HepG2 (cell line): ENCODE data around the gene SNX11. TPM values are rescaled to one million over a fixed set of nuclear protein-coding genes. Genes with fewer than 3 reads are reported as not detected.

Source experiments
- ARID3A ChIP-seq: IDR thresholded peaks from 2 replicates; pipeline ENCODE4 v1.6.1; 2012; ENCODE audit warnings: low read depth, low read length, improper control_type of control experiment
- CTCF ChIP-seq: sonication (generic); formaldehyde crosslinking; IDR thresholded peaks from 2 replicates; pipeline ENCODE4 v1.5.0; 2020; ENCODE audit warnings: mild to moderate bottlenecking, missing genetic modification reagents, moderate library complexity
- ERF ChIP-seq: IDR thresholded peaks from 2 replicates; pipeline ENCODE4 v1.6.1; 2018; ENCODE audit warnings: missing biosample characterization, missing genetic modification reagents
- ESRRA ChIP-seq: sonication (generic); formaldehyde crosslinking; IDR thresholded peaks from 2 replicates; pipeline ENCODE4 v1.5.1; 2020; ENCODE audit warnings: mild to moderate bottlenecking, low read depth, missing genetic modification reagents
- ETV5 ChIP-seq: IDR thresholded peaks from 2 replicates; pipeline ENCODE4 v1.6.1; 2018; ENCODE audit warnings: missing biosample characterization, missing genetic modification reagents, inconsistent platforms, borderline replicate concordance
- FIP1L1 ChIP-seq: fragments of 200-400 bp; formaldehyde crosslinking; IDR thresholded peaks from 2 replicates; pipeline ENCODE4 v1.6.1; 2018; ENCODE audit warnings: low read depth, mild to moderate bottlenecking, low read length, moderate library complexity, borderline replicate concordance; ENCODE audit not compliant: insufficient read depth
- FLYWCH1 ChIP-seq: sonication (generic); formaldehyde crosslinking; IDR thresholded peaks from 2 replicates; pipeline ENCODE4 v1.8.1; 2023; ENCODE audit warnings: mild to moderate bottlenecking, missing genetic modification reagents
- HIVEP1 ChIP-seq: sonication (generic); formaldehyde crosslinking; IDR thresholded peaks from 2 replicates; pipeline ENCODE4 v1.4.0; 2020; ENCODE audit warnings: mild to moderate bottlenecking, missing genetic modification reagents
- HNF4G ChIP-seq, 2 experiments: sonication (generic) in 1 of 2; formaldehyde crosslinking in 1 of 2; IDR thresholded peaks; 2 replicates each; pipeline versions ENCODE4 v1.4.0 to v1.6.1; 2011 to 2020; ENCODE audit warnings: borderline replicate concordance in 2 of 2, low read depth in 2 of 2, mild to moderate bottlenecking in 2 of 2, low read length in 1 of 2, missing genetic modification reagents in 1 of 2, moderate library complexity in 1 of 2
- HOXA5 ChIP-seq: sonication (generic); formaldehyde crosslinking; IDR thresholded peaks from 2 replicates; pipeline ENCODE4 v1.4.0; 2020; ENCODE audit warnings: missing genetic modification reagents
- KDM5A ChIP-seq: fragments of 200-600 bp; sonication (generic); IDR thresholded peaks from 2 replicates; pipeline ENCODE4 v1.7.0; 2018; ENCODE audit warnings: antibody characterized with exemption, mild to moderate bottlenecking, low read length, borderline replicate concordance
- KLF16 ChIP-seq, 2 experiments: sonication (generic) in 1 of 2; formaldehyde crosslinking in 1 of 2; IDR thresholded peaks; 2 replicates each; pipeline versions ENCODE4 v1.6.1 to v1.8.0; 2016 to 2023; ENCODE audit warnings: missing genetic modification reagents in 2 of 2, missing compliant biosample characterization in 1 of 2
- KMT2B ChIP-seq: IDR thresholded peaks from 2 replicates; pipeline ENCODE4 v1.6.1; 2016; ENCODE audit warnings: missing genetic modification reagents, missing compliant biosample characterization
- MIER2 ChIP-seq: IDR thresholded peaks from 2 replicates; pipeline ENCODE4 v1.6.1; 2016; ENCODE audit warnings: missing biosample characterization, missing genetic modification reagents
- MIER3 ChIP-seq: IDR thresholded peaks from 2 replicates; pipeline ENCODE4 v1.6.1; 2016; ENCODE audit warnings: missing compliant biosample characterization, borderline replicate concordance
- NFKB2 ChIP-seq: sonication (generic); formaldehyde crosslinking; IDR thresholded peaks from 2 replicates; pipeline ENCODE4 v1.4.0; 2020; ENCODE audit warnings: missing genetic modification reagents, borderline replicate concordance
- PHF5A ChIP-seq: IDR thresholded peaks from one replicate; pipeline ENCODE4 v1.6.1; 2018; ENCODE audit warnings: low read depth, missing genetic modification reagents; ENCODE audit not compliant: unreplicated experiment
- SMC3 ChIP-seq: IDR thresholded peaks from 2 replicates; pipeline ENCODE4 v1.6.1; 2011; ENCODE audit warnings: low read length, improper control_type of control experiment
- SPEN ChIP-seq: sonication (generic); formaldehyde crosslinking; IDR thresholded peaks from 2 replicates; pipeline ENCODE4 v1.5.1; 2020; ENCODE audit warnings: low read depth, mild to moderate bottlenecking, missing genetic modification reagents
- THAP11 ChIP-seq: IDR thresholded peaks from 2 replicates; pipeline ENCODE4 v1.6.1; 2016; ENCODE audit warnings: missing biosample characterization, missing genetic modification reagents
- TMF1 ChIP-seq: sonication (generic); formaldehyde crosslinking; IDR thresholded peaks from 2 replicates; pipeline ENCODE4 v1.8.1; 2022; ENCODE audit warnings: low read depth, missing genetic modification reagents
- ZBTB14 ChIP-seq: sonication (generic); formaldehyde crosslinking; IDR thresholded peaks from 2 replicates; pipeline ENCODE4 v1.4.0; 2020; ENCODE audit warnings: missing genetic modification reagents
- ZFP36L1 ChIP-seq: sonication (generic); formaldehyde crosslinking; IDR thresholded peaks from 2 replicates; pipeline ENCODE4 v1.8.0; 2022; ENCODE audit warnings: mild to moderate bottlenecking, missing genetic modification reagents, moderate library complexity
- ZNF263 ChIP-seq: sonication (generic); formaldehyde crosslinking; IDR thresholded peaks from 2 replicates; pipeline ENCODE4 v1.4.0; 2020; ENCODE audit warnings: missing genetic modification reagents
- ZNF3 ChIP-seq: IDR thresholded peaks from 2 replicates; pipeline ENCODE4 v1.7.0; 2017; ENCODE audit warnings: inconsistent platforms
- ZNF451 ChIP-seq: sonication (generic); formaldehyde crosslinking; IDR thresholded peaks from 2 replicates; pipeline ENCODE4 v1.5.0; 2020; ENCODE audit warnings: mild to moderate bottlenecking, missing genetic modification reagents
- ZNF619 ChIP-seq: sonication (generic); formaldehyde crosslinking; IDR thresholded peaks from 2 replicates; pipeline ENCODE4 v1.4.0; 2020; ENCODE audit warnings: mild to moderate bottlenecking, missing genetic modification reagents
- polyA plus RNA-seq, 8 experiments: library from polyadenylated mRNA; depleted of rRNA in 3 of 8; stranded (reverse) in 7 of 8; unstranded in 1 of 8; fragments of >200 nt; fragmentation: Illumina TruSeq in 4 of 8; extraction: Trizol in 4 of 8; gene quantifications; 2 replicates each; pipeline versions ENCODE4 v1.2.1 to v1.2.3, GENCODE V29; 2011 to 2016; ENCODE audit warnings: low read depth in 4 of 8, missing spikeins in 1 of 8, mixed read lengths in 1 of 8; ENCODE audit not compliant: insufficient read depth in 1 of 8
- total RNA-seq, 5 experiments: library from RNA; depleted of rRNA; stranded (reverse); fragments of >200 nt; fragmentation: Illumina TruSeq; extraction: Trizol; gene quantifications; 2 replicates each; pipeline ENCODE4 v1.2.3, GENCODE V29; 2016; ENCODE audit warnings: low read depth in 1 of 5

Gene SNX11
- total and polyA plus RNA-seq, 2 of the 13 experiments (the other 11 are each of a cell fraction or from before 2014, with no cell fraction given) = 12.9 to 14.0 TPM

GRCh38 chr17:48131216-48131824, 23.8 kb downstream of the SNX11 start (continued):
- TF ChIP-seq ERF (CRISPR knock-in tag) (0 out of 2 replicates have a peak, but pooled peaks have one; percentile 26), MIER2 (CRISPR knock-in tag) (no peak), HOXA5 (no peak), TMF1 (CRISPR knock-in tag) (no peak), NFKB2 (CRISPR knock-in tag) (no peak), MIER3 (CRISPR knock-in tag) (0 out of 2 replicates have a peak, but pooled peaks have one; percentile 43), SPEN (CRISPR knock-in tag) (no peak), ESRRA (CRISPR knock-in tag) (no peak), KLF16 (CRISPR knock-in tag; IDR thresholded peaks at IDR 0.05) (peak in 1 of 2 experiments; percentile 37; a peak in 1 of 4 replicates), KMT2B (CRISPR knock-in tag) (no peak), KDM5A (no peak), PHF5A (CRISPR knock-in tag) (no peak), ZNF451 (no peak), HIVEP1 (CRISPR knock-in tag) (no peak), ZNF619 (CRISPR knock-in tag) (no peak), ETV5 (CRISPR knock-in tag) (no peak), ZFP36L1 (CRISPR knock-in tag) (no peak), ARID3A (no peak), CTCF (CRISPR knock-in tag) (peak; percentile 91), THAP11 (peak; percentile 30; the same call in 1 of the 2 replicates), FLYWCH1 (CRISPR knock-in tag) (no peak), ZNF3 (CRISPR knock-in tag) (no peak), HNF4G (IDR thresholded peaks at IDR 0.05; ENCODE audit: borderline replicate concordance, low read depth, low read length) (no peak), HNF4G (CRISPR knock-in tag; IDR thresholded peaks at IDR 0.05; ENCODE audit: borderline replicate concordance, low read depth) (no peak), ZBTB14 (no peak), FIP1L1 (no peak), SMC3 (peak; percentile 89), ZNF263 (CRISPR knock-in tag) (no peak)
